Measurements from ENCODE around the gene ASRGL1.
"Not testable (repeated sequence)": the region's sequence is repeated elsewhere in the genome, so short reads cannot be mapped to it uniquely, and the experiment has no call there.

The ASRGL1 gene

DNA sequence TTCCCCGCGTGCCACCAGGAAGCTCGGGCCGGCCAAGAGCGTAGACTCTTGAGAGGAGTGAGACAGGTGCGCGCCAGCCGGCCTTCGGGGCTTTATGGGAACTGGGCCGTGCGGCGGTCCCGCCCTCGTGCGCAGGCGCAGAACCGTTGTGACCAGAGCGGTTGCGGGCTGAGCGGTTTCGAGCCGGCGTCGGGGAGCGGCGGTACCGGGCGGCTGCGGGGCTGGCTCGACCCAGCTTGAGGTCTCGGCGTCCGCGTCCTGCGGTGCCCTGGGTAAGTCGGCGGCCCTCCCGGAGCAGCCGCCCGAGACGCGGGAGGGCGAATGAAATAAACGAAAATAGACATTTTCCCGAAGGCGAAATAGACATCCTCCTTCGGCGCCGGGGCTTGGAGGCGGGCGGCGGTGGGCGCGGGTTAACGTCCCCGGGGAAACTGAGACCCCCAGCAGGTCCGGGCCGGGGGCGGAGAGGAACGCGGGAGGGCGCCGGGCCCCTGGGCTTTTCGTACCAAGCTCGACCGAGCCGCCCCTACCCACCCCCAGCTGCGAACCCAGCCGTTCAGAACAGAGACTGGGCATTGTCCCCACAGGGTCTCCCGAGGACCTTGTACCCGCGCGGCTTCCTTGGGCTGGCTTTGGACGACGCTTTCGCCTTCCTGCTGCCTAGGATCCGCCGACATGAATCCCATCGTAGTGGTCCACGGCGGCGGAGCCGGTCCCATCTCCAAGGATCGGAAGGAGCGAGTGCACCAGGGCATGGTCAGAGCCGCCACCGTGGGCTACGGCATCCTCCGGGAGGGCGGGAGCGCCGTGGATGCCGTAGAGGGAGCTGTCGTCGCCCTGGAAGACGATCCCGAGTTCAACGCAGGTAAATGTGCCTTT, at the start of gene ASRGL1:
Gene ASRGL1 (plus strand): TSS at position 146 of the 879 bp plus-strand sequence. CDS start 530 bp downstream, at position 676.
- peak; percentile 72 for DNase-seq

DNA sequence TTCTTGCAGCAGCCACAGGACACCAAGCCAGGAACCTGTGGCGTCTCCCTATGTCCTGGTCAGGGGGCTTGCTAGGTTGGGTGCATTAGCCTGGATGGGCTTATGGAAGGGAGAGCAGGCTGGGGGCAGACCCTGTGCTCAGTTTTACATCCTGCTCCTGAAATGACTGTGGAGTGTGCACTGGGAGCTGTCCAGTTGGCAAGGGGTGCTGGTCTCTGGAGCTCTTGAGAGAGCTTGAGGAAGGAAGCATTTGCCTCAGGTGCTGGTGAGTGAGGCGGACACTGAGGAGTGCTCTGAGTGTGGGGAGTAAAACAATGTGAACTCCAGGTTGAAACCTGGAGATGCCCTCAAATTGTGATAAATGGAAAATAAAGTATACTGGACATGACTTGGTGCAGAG, 41.7 kb upstream of the ASRGL1 start:
- no peak for DNase-seq

DNA sequence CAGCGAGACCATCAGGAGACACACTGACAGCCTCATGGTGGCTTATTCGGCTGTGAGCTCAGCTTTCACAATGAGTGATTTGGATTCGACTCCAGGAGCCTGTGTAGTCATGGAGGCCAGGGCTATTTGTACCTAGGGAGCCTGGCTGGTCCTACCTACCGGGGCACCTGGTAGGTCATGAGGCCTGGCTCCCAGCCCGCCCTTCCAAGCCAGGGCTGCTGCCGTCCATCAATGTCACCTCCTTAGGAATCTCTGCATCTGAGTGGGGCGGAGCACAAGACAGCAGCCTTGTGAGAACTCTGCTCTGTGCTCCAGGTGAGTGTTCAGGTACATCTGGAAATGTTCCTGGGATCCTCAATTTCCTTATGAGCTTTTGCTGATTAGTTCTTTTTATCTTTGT, 38.3 kb upstream of the ASRGL1 start, which contains the start of gene SCGB1D4:
Gene SCGB1D4 (minus strand): TSS at position 101 of the 400 bp plus-strand sequence. CDS start 65 bp downstream, at position 36.
- no peak for DNase-seq

DNA sequence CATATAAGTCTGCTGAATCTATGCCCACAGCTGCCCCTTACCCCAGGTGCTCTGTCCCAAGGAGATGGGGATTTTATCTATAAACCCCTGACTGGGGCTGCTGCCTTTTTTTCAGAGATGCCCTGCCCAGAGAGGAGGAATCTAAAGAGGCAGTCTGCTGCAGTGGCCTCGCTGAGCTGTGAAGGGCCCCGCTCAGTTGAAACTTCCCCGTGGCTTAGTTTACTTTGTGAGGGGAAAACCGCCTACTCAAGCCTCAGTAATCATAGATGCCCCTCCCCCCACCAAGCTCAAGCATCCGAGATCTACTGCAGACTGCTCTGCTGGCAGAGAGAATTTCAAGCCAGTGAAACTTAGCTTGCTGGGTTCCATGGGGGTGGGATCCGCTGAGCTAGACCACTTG, 31.0 kb upstream of the ASRGL1 start:
- DNase-seq = no peak

DNA sequence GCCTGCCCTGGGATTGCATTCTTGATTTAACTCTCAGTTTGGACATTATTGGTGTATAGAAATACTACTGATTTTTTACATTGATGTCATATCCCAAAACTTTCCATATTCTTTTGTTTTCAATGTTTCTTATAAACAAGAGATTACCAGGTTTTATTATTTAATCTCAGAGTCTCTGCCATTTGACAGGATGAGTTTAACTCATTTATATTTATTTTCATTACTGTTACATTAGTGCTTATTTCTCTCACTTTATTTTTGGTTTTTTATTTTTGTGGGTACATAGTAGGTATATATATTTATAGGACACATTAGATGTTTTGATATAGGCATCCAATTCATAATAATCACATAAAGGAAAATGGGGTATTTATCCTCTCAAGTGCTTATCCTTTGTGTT, 29.3 kb upstream of the ASRGL1 start:
- DNase-seq = no peak

DNA sequence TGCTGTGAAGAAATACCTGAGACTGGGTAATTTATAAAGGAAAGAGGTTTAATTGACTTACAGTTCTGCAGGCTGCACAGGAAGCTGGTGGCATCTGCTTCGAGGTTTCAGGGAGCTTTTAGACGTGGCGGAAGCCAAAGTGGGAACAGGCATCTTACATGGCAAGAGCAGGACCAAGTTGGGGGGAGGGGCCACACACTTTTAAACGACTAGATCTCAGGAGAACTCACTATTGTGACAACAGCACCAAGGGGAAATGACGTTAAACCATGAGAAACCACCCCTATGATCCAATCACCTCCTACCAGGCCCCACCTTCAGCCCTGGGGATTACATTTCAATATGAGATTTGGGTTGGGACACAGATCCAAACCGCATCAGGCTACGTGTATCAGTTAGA, 27.3 kb upstream of the ASRGL1 start:
- no peak for DNase-seq

DNA sequence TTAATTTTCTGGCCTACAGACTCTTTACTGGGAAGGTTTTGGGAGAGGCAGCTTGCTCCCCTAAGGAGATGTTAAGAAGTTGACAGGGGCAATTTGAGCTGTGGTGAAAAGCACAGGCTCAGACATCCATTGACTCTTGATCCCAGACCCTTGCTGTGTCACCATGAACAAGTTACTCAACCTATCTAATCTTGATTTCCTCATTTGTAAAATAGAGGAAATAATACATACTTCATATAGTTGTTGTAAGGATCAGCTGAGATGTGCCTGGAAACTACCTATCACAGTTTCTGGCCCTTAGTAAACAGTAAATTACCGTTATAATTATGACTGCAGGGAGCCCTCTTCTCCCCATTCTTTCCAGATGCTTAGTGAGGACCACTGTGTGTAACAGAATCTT, 21.8 kb upstream of the ASRGL1 start:
- no peak for DNase-seq

DNA sequence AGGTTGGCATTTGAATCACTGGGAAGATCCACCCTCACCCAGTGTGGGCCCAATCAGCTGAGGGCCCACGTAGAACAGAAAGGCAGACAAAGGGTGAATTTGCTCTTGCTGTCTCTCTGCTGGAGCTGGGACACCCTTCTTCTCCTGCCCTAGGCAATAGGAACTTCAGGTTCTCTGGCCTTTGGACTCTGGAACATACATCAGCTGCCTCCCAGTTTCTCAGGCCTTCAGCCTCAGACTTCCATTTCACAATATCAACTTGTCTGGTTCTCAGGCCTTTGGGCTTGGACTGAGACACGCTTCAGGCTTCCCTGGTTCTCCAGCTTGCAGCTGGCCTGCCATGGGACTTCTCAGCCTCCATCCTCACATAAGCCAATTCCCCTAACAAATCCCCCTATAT, 14.7 kb upstream of the ASRGL1 start:
- DNase-seq = no peak

DNA sequence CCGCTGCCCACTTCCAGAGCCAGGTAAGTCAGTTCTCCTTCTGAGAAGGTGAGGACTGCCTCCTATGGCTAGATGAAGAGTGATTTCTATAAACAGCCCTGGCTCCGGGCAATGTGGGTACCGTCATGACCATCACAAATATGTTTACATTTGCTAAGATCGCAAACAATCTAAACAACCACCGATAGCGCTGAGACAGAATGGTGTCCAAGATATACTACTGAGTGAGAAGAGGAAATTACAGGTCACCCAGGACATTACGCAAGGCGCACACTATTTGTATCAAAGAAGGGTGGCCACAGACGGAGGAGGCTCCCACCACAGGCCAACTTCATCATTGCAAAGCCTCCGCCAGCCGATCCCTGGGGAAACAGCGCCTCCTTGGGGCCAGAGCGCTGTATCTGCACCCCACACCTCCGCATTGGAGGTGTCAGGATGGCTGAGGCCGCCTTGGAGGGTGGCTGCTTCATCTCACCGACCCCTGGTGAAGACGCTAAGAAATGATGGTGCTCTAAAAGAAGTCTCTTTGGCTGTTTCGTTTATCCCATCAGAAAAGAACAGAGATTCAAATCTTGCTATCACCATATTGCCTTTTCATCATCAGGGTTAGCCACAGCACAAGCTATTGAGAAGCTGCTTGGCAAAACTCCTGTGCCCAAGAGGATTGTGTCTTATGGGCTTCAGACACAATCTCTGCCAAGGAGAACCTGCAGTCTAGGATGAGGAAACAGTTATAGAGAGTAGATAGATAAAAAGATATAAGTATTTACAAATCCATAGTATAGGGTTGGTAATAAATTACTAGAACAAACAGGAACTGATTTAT, 12.3 kb upstream of the ASRGL1 start:
- no peak for DNase-seq

DNA sequence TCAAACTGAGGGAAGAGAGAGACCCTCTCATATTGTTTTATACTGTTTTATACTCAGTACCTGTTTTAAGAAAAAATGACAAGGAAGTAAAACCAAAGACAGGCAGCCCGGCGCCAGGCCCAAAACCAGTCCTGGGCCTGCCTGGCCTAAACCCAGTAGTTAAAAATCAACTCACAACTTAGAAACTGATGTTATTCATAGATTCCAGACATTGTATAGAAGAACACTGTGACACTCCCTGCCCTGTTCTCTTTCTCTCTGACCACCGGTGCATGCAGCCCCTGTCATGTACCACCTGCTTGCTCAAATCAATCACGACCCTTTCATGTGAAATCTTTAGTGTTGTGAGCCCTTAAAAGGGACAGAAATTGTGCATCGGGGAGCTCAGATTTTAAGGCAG, 11.5 kb upstream of the ASRGL1 start:
- DNase-seq = not testable (repeated sequence)

DNA sequence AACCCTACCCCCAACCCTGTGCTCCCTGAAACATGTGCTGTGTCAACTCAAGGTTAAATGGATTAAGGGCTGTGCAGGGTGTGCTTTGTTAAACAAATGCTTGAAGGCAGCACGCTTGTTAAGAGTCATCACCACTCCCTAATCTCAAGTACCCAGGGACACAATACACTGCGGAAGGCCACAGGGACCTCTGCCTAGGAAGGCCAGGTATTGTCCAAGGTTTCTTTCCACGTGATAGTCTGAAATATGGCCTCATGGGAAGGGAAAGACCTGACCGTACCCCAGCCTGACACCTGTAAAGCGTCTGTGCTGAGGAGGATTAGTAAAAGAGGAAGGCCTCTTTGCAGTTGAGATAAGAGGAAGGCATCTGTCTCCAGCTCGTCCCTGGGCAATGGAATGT, 10.5 kb upstream of the ASRGL1 start:
- DNase-seq = not testable (repeated sequence)

DNA sequence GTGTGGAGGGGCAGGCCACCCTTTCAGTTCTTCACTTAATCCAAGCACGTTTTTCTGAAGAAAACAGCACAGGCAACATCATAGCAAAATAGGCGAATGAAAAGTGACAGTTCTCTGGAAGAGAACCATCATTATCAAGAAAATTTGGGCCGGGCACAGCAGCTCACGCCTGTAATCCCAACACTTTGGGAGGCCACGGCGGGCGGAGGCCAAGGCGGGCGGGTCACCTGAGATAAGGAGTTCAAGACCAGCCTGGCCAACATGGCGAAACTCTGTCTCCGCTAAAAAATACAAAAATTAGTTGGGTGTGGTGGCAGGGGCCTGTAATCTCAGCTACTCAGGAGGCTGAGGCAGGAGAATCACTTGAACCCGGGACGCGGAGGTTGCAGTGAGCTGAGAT, 9.7 kb upstream of the ASRGL1 start:
- DNase-seq = not testable (repeated sequence)

DNA sequence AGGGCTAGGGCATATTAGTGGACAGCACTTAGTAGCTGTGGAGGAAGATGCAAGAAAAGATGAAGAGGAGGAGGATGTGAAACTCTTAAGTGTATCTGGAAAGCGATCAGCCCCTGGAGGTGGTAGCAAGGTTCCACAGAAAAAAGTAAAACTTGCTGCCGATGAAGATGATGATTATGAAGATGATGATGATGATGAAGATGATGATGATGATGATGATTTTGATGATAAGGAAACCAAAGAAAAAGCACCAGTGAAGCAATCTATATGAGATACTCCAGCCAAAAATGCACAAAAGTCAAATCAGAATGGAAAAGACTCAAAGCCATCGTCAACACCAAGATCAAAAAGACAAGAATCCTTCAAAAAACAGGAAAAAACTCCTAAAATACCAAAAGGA, 6.0 kb upstream of the ASRGL1 start:
- not testable (repeated sequence) for DNase-seq

DNA sequence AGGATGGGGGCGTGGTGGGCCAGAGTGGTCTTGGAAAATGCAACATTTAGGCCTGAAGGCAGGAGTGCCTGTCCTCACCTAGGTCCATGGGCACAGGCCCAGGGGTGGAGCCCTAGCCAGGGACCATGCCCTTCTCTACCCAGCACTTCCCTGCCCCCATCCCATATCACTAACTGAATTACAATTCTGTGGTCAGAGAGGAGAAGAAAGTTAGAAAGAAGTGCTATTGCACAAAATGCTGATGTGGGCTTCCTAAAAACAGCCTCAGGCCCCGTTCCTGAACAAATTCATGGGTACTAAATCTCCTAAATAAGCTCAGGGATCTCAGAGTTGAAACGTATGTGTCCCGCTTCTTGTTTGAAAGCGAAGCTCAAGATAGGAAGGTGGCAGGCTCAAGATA, 3.5 kb upstream of the ASRGL1 start:
- no peak for DNase-seq

DNA sequence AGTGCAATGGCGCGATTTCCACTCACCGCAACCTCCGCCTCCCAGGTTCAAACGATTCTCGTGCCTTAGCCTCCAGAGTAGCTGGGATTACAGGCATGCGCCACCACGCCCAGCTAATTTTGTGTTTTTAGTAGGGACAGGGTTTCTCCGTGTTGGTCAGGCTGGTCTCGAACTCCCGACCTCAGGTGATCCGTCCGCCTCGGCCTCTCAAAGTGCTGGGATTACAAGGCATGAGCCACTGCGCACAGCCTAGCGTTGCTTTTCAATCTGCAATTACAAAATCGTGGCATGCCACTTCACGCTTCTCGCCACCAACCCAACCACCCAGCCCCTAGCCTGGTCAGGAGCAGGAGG, 322 bp upstream of the ASRGL1 start:
- DNase-seq = not testable (repeated sequence)

DNA sequence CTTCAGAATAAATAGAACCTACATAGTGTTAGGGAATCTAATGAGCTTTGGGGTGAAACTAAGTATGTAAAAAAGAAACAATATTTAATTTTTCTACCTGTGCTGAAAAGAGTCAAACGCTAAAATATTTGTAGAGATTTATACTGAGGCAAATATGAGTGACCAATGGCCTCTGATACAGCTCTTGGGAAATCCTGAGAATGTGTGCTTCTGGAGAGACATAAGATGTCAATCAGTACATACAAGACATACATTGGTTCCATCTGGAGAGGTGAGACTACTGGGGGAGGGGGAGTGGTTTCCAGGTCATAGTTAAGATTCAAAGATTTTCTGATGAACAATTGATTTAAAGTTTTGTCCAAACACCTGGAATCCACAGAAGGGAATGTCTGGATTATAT, 970 bp downstream of the ASRGL1 start:
- no peak for DNase-seq

DNA sequence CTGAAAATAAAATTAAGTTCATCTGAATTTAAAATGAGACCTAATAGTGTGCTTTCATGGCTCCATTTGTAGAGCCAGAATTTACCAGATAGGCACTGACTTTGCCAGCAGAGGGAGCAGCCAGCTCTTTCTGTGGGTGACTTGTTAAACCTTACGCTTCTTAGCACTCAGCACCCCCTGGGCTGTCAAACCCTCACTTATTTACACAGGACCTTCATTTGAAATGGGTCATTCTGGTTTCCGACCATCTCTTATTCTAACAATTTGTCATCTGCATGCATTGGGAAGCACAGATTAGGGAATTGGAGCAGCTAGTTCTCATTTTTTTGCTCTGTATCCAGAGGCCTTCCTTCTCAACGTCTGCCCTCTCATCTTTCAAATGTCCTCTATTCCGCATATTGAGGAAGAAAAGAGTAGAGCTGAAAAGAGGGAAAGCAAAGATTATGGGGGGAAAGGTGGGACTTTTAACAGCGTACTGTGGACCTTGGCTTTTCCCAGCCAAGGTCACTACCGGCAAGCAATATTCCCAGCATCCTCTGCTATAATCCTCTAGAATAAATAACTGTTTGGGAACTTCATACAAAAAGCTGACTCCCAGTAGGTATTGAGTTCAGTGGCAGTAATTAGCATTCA, 3.1 kb downstream of the ASRGL1 start:
- DNase-seq = no peak

DNA sequence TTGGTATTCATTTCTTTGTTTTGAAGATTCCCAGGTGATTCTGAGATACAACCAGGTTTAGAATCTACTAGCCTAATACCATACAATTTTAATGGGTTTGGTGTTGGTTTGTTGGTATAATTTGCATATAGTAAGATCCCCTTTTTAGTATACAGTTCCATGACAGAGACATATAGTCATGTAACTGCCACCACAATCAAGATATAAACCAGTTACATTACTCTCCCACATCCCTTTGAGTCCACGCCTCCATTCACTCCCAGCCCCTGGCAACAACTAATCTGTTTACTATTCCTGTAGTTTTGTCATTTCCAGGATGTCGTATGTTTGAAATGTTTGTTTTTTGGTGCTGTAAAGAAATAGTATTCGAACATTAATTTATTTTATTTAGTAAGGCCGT, 4.3 kb downstream of the ASRGL1 start:
- DNase-seq = no peak

DNA sequence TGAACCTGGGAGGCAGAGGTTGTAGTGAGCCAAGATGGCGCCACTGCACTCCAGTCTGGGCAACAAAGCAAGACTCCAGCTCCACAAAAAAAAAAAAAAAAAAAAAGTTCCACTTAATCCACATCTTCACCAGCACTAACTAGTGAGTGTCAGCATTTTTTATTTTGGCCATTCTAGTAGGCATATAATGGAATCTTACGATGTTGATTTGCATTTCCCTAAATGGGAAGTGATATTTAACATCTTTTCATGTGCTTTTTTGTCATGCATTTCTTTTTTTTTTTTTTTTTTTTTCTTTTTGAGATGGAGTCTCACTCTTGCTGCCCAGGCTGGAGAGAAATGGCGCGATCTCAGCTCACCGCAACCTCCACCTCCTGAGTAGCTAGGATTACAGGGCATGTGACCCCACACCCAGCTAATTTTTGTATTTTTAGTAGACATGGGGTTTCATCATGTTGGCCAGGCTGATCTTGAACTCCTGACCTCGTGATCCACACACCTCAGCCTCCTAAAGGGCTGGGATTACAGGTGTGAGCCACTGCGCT, 6.5 kb downstream of the ASRGL1 start:
- not testable (repeated sequence) for DNase-seq

DNA sequence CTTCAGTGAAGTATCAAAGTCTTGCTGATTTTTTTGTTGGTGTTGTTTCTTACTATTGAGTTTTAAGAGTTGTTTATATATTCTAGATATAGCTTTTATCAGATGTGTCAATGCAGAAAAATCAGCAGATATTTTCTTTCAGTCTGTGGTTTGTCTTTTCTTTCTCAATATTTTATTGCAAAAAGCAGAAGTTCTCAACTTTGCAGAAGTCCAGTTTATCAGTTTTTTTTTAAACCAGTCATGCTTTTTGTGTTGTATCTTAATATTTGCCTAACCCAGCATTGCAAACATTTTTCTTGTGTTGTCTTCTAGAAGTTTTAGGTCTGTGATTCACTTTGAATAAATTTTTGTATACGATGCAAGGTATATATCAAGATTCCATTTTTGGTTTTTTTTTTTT, 7.0 kb downstream of the ASRGL1 start:
- DNase-seq = no peak

DNA sequence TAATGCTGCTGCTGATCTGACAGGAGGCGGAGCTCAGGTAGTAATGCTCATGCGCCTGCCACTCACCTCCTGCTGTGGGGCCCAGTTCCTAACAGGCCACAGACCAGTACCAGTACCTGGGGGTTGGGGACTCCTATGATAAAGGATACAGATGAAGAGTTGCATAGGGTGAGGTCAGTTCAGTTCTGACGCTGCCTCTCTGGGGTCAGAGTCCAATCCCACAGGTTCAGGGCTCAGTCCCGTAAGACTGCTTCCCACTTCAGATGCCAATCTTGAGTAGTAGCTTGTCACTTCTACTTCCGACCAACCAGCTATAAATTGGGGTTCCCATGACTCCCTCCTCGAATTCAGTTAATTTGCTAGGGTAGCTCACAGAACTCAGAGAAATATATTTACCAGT, 8.6 kb downstream of the ASRGL1 start:
- no peak for DNase-seq

DNA sequence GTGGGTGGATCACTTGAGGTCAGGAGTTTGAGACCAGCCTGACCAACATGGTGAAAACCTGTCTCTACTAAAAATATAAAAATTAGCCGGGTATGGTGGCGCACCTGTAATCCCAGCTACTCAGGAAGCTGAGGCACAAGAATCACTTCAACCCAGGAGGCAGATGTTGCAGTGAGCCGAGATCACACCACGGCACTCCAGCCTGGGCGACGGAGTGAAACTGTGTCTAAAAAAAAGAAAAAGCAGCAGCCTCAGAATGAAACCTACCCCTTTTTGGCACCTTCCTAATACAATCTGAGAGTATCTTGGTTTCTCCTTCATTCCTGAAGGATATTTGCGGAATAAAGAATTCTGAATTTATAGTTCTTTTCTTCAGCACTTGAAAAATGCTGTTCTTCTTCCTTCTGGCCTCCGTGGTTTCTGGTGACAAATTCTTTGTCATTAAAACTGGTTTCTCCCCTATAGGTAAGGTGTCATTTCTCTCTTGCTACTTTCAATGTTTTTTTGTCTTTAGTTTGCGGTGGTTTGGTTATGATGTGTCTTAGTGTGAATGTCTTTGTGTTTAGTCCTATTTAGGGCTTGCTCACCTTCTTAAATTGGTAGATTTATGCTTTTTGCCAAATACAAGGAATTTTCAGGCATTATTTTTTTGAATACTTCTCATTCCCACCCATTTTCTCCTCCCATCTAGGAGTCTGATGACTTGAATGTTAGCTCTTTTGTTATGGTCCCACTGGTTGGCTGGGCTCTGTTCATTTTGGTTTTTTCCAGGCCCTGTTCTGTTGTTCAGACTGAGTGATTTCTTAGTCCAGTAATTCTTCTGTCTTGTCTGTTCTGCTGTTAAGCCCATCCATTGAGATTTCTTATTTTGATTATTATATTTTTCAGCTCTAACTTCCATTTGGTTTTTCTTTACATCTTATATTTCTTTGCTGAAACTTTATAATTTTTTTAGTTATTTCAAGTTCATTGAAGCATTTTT, 15.4 kb downstream of the ASRGL1 start:
- DNase-seq = no peak
